Measurements from ENCODE around the gene PAX8. TPM values are rescaled to one million over a fixed set of nuclear protein-coding genes. Genes with fewer than 3 reads are reported as not detected.

PAX8 gene
- total RNA-seq, 1 donor from 2014 or later: 1.2 TPM

DNA sequence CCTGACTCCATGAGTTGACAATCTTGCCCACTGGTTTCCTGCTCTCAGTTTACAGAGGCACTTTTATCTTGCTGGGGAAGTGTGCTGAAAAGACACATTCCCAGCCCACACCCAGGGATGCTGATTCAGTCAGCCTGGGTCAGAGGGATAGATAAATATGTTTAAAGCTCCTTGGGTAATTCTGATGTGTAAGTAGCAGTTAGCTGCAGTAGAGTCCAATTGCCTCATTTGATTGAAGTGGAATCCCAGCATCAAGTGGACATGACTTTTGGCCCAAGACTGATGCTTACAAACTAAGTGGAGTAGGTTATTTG is 75.5 kb downstream of the PAX8 start:
- Histone ChIP-seq H3K9me3 (no peaks in the 10 kb centered on the region), H3K27me3 (ENCODE audit: low read depth) (no peaks in the 10 kb centered on the region), H3K4me3 (no peak overlapping the region), H3K4me1 (peaks cover 6% of the 10 kb centered on the region), H3K27ac (no peak overlapping the region), H3K36me3 (peaks cover 20% of the 10 kb centered on the region)
- intact Hi-C loops (cut with DNase I): no loop called here
- DNase-seq: no peak
- ATAC-seq: no peak
- TF ChIP-seq, protein P1, sequence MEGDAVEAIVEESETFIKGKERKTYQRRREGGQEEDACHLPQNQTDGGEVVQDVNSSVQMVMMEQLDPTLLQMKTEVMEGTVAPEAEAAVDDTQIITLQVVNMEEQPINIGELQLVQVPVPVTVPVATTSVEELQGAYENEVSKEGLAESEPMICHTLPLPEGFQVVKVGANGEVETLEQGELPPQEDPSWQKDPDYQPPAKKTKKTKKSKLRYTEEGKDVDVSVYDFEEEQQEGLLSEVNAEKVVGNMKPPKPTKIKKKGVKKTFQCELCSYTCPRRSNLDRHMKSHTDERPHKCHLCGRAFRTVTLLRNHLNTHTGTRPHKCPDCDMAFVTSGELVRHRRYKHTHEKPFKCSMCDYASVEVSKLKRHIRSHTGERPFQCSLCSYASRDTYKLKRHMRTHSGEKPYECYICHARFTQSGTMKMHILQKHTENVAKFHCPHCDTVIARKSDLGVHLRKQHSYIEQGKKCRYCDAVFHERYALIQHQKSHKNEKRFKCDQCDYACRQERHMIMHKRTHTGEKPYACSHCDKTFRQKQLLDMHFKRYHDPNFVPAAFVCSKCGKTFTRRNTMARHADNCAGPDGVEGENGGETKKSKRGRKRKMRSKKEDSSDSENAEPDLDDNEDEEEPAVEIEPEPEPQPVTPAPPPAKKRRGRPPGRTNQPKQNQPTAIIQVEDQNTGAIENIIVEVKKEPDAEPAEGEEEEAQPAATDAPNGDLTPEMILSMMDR (IDR thresholded peaks at IDR 0.05): no peak

DNA sequence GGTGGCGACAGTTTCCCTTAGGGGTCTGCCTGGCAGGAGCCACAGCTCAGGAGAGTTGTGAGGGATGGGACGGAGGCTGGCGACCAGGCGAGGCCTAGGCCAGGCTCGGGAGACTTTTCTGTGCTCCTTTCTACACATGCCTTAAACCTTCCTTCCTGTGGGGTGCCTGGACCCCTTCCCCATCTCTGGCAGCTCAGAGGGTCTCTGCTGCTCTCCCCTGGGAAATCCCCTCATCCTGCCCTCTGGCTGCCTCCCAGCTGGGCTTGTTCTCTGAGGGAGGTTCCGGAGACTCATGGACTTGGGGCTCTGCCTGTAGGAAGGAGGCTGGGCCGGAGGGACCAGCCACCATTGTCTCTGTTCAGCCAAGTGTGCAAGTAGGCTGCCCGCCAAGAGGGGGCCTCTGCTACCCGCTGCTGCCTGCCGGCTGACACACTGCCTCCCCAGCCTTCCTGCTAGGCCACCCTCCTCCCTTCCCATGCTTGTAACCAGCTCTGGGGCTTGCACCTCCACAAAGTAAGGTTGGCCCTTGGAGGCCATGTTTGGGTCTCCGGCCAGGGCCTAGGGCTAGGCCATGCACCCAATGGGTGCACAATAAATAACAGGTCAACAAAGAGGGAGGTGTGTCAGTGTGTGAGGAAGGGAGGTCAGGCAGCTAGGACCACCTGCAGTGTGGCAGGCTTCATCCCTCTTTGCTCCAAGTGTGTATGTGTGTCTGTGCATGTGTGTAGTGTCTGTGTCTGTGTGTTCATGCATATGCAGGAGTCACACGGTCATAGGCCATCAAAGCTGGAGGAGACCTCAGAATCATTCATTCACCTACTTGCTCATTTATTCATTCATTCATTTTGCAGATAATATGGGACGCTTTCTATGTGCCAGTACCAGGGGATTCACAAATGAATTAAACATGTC is 76.2 kb downstream of the PAX8 start:
- DNase-seq (no peak), ATAC-seq (no peak)
- no peak overlapping the region for H3K4me3 ChIP-seq
- intact Hi-C loops (cut with DNase I): no loop called here
- H3K27me3 ChIP-seq (ENCODE audit: low read depth): no peaks in the 10 kb centered on the region
- no peaks in the 10 kb centered on the region for H3K9me3 ChIP-seq
- no peak overlapping the region for H3K27ac ChIP-seq
- TF ChIP-seq, protein P1 (IDR thresholded peaks at IDR 0.05): no peak
- peaks cover 6% of the 10 kb centered on the region for H3K4me1 ChIP-seq
- peaks cover 24% of the 10 kb centered on the region for H3K36me3 ChIP-seq

DNA sequence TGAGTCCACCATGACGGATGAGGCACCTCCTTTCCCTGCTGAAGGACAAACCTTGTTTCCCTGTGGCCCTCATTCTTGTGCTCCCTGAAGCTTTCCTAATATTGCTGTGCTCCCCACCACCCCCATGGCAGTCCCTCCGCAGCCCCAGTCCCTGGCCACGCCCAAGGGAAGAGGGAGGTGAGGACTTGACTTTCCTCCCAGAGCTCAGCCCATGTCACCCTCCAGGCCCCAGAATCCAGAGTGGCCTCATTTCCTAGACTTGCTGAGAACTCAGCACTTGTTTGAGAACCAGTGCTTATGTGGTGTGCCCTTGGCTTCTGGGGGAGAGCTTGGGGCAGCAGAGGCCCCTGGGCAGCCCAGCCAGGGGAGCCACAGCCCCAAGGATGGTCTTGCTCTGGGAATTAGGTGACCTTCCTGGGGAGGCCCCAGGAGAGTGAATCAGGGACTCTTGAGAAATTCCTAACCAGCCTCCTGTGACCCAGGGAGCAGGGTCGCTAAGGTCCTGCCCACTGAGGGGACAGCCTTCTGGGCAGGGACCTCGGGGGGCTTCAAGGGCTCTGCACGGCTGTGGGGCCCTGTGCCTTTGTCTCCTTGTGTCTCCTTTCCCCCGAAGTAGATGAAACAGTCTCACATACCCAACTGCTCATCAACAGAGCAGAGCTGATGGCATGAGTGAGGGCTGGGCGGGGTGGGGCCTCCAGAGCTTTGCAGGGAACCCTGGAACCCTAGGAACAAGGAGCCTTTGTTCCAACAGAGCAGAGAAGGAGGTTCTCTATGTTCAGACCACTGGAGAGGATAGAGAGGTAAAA is 77.0 kb downstream of the PAX8 start:
- peaks cover 33% of the 10 kb centered on the region for H3K36me3 ChIP-seq
- intact Hi-C loops (cut with DNase I): no loop called here

DNA sequence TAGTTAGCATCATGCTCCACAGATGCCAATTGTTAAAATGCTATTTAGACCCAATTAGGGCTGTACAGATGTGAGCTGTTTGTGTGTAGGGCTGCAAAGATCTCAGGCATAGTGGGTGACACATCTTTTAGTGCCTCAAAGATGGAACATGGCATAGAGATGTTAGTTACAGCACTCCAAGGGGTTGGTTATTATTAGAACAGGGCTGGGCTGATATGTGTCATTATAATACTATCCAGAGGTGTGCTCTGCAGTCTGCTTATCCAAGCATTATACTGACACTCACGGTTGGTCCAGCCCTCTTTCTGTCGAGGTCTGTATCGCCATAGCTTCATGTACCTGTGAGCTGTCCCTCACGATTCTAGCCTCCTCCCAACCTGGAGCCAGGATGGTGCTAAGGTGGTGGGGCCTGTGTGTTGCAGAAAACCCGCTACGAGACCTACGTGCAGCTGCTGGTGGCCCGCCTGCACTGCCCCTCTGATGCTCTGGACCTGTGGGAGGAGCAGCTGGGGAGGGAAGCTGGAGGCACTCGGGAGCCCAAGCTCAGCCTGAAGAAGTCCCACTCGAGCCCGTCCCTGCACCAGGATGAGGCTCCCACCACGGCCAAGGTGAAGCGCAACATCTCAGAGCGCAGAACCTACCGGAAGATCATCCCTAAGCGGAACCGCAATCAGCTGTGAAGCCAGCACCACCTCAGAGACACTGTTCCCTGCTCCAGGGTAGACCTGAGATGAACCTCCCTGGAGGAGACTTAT is 77.8 kb downstream of the PAX8 start:
- ATAC-seq (no peak), DNase-seq (no peak)
- Histone ChIP-seq H3K36me3 (peaks cover 40% of the 10 kb centered on the region), H3K4me3 (no peak overlapping the region), H3K9me3 (no peaks in the 10 kb centered on the region), H3K27ac (no peak overlapping the region), H3K4me1 (peaks cover 6% of the 10 kb centered on the region), H3K27me3 (ENCODE audit: low read depth) (no peaks in the 10 kb centered on the region)
- TF ChIP-seq, protein P1 (IDR thresholded peaks at IDR 0.05): no peak
- intact Hi-C loops (cut with DNase I): no loop called here

More for the DNA sequence above, 77.0 kb downstream of the PAX8 start:
- TF ChIP-seq, protein P1 (IDR thresholded peaks at IDR 0.05): no peak
- Histone ChIP-seq H3K9me3 (no peaks in the 10 kb centered on the region), H3K27me3 (ENCODE audit: low read depth) (no peaks in the 10 kb centered on the region), H3K27ac (no peak overlapping the region), H3K4me1 (peaks cover 6% of the 10 kb centered on the region), H3K4me3 (no peak overlapping the region)
- DNase-seq (no peak), ATAC-seq (no peak)

DNA sequence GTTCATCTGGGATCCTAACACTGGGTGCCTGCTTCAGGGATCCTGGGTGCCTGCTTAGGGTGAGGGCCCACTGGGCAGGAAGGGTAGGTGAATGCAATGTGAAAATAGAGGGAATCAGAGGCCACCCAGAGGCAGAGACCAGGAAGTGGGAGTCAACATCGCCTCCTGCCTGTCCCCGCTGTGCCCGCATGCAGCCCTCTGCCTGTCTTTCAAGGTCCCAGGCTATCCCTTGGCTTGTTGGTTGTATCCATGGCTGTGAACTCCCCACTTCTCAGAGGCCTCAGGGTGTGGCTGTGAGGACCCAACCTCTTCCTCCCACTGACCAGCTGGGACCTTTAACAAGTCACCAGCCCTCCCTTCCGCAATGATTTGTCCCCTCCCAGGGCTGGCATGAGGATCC is 78.5 kb downstream of the PAX8 start:
- Histone ChIP-seq H3K4me1 (peaks cover 6% of the 10 kb centered on the region), H3K27ac (no peak overlapping the region), H3K36me3 (peaks cover 44% of the 10 kb centered on the region), H3K27me3 (ENCODE audit: low read depth) (no peaks in the 10 kb centered on the region), H3K9me3 (no peaks in the 10 kb centered on the region), H3K4me3 (no peak overlapping the region)
- ATAC-seq (no peak), DNase-seq (no peak)
- intact Hi-C loops (cut with DNase I): no loop called here
- TF ChIP-seq, protein P1 (IDR thresholded peaks at IDR 0.05): no peak
